ENCODE results near the gene KIAA0825. TPM values are rescaled to one million over a fixed set of nuclear protein-coding genes. Genes with fewer than 3 reads are reported as not detected.
"Not testable (repeated sequence)": the region's sequence is repeated elsewhere in the genome, so short reads cannot be mapped to it uniquely, and the experiment has no call there.

The KIAA0825 gene
- polyA plus RNA-seq, 1 donor from 2014 or later: 5.1 TPM

DNA sequence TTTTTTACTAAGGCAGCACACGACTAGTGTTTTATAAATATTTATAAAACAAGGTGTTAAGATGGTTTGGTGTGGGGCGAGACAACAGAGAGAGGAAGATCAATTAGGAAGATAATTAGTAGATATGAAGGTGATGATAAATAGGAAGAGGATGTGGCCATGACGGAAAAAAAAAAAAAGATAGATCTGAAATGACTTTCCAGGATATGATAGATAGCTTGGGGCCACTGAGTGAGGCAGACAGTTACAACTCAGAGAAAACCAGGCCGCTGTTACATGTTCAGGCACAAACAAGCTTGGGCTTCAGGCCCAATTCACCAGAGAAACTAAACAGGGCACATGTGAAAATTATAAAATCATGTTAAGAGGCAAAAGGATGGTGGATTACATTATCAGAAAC, 43.2 kb downstream of the KIAA0825 start:
- no peak overlapping the region for H3K9ac ChIP-seq (ENCODE audit: low read length)
- no peaks in the 10 kb centered on the region for H4K20me1 ChIP-seq (ENCODE audit: insufficient read depth)
- H3K79me2 ChIP-seq (replicated peaks; ENCODE audit: insufficient read depth, low read length): no peaks in the 10 kb centered on the region
- no peak for TF ChIP-seq EZH2 (IDR thresholded peaks at IDR 0.05; ENCODE audit: borderline replicate concordance, insufficient read depth, low read length, poor library complexity, severe bottlenecking)
- TF ChIP-seq, protein P1, sequence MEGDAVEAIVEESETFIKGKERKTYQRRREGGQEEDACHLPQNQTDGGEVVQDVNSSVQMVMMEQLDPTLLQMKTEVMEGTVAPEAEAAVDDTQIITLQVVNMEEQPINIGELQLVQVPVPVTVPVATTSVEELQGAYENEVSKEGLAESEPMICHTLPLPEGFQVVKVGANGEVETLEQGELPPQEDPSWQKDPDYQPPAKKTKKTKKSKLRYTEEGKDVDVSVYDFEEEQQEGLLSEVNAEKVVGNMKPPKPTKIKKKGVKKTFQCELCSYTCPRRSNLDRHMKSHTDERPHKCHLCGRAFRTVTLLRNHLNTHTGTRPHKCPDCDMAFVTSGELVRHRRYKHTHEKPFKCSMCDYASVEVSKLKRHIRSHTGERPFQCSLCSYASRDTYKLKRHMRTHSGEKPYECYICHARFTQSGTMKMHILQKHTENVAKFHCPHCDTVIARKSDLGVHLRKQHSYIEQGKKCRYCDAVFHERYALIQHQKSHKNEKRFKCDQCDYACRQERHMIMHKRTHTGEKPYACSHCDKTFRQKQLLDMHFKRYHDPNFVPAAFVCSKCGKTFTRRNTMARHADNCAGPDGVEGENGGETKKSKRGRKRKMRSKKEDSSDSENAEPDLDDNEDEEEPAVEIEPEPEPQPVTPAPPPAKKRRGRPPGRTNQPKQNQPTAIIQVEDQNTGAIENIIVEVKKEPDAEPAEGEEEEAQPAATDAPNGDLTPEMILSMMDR (IDR thresholded peaks at IDR 0.05; ENCODE audit: poor library complexity, severe bottlenecking): no peak
- TF ChIP-seq TAF1 (IDR thresholded peaks at IDR 0.05; ENCODE audit: low read depth): no peak
- TF ChIP-seq, protein P2, sequence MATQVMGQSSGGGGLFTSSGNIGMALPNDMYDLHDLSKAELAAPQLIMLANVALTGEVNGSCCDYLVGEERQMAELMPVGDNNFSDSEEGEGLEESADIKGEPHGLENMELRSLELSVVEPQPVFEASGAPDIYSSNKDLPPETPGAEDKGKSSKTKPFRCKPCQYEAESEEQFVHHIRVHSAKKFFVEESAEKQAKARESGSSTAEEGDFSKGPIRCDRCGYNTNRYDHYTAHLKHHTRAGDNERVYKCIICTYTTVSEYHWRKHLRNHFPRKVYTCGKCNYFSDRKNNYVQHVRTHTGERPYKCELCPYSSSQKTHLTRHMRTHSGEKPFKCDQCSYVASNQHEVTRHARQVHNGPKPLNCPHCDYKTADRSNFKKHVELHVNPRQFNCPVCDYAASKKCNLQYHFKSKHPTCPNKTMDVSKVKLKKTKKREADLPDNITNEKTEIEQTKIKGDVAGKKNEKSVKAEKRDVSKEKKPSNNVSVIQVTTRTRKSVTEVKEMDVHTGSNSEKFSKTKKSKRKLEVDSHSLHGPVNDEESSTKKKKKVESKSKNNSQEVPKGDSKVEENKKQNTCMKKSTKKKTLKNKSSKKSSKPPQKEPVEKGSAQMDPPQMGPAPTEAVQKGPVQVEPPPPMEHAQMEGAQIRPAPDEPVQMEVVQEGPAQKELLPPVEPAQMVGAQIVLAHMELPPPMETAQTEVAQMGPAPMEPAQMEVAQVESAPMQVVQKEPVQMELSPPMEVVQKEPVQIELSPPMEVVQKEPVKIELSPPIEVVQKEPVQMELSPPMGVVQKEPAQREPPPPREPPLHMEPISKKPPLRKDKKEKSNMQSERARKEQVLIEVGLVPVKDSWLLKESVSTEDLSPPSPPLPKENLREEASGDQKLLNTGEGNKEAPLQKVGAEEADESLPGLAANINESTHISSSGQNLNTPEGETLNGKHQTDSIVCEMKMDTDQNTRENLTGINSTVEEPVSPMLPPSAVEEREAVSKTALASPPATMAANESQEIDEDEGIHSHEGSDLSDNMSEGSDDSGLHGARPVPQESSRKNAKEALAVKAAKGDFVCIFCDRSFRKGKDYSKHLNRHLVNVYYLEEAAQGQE (IDR thresholded peaks at IDR 0.05; ENCODE audit: borderline replicate concordance): no peak
- TF ChIP-seq RAD21 (conservative IDR thresholded peaks at IDR 0.05): no peak
- TF ChIP-seq EP300 (conservative IDR thresholded peaks at IDR 0.05; ENCODE audit: poor library complexity, severe bottlenecking): no peak
- no peak for TF ChIP-seq MXI1 (conservative IDR thresholded peaks at IDR 0.05; ENCODE audit: poor library complexity, severe bottlenecking)
- TF ChIP-seq POLR2AphosphoS5 (IDR thresholded peaks at IDR 0.05): no peak
- TF ChIP-seq SMC3 (conservative IDR thresholded peaks at IDR 0.05; ENCODE audit: poor library complexity): no peak
- H3K4me2 ChIP-seq (ENCODE audit: low read length): no peak overlapping the region
- no peak overlapping the region for H2AFZ ChIP-seq (ENCODE audit: low read depth, low read length)
- H3F3A ChIP-seq (ENCODE audit: insufficient read depth, low read length, poor library complexity, severe bottlenecking): no peaks in the 10 kb centered on the region
- H3K9me3 ChIP-seq (ENCODE audit: low read length): no peaks in the 10 kb centered on the region
- no peaks in the 10 kb centered on the region for H3K27me3 ChIP-seq (ENCODE audit: insufficient read depth, low read depth, low read length)
- H3K9me2 ChIP-seq (ENCODE audit: insufficient read depth, low read length): no peaks in the 10 kb centered on the region
- H3K36me3 ChIP-seq (ENCODE audit: insufficient read depth, low read length): no peaks in the 10 kb centered on the region
- H3K4me3 ChIP-seq (ENCODE audit: low read length): no peak overlapping the region
- H3K27ac ChIP-seq (ENCODE audit: low read length): no peak overlapping the region

DNA sequence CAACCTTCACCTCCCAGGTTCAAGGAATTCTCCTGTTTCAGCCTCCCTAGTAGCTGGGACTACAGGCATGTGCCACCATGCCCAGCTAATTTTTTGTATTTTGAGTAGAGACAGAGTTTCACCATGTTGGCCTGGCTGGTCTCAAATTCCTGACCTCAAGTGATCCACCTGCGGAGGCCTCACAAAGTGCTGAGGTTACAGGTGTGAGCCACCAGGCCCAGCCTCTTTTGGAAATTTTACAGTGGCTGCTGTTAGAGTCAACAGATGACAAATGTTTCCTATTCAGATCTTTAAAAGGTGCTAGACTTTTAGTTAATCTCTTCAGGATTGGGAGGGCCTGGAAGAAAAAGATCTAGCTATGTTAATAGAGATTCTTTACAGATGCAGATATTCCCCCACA, 45.1 kb downstream of the KIAA0825 start:
- not testable (repeated sequence) for H3K79me2 ChIP-seq (replicated peaks; ENCODE audit: insufficient read depth, low read length); H3K27me3 ChIP-seq (ENCODE audit: insufficient read depth, low read depth, low read length); H3K27ac ChIP-seq (ENCODE audit: low read length)

DNA sequence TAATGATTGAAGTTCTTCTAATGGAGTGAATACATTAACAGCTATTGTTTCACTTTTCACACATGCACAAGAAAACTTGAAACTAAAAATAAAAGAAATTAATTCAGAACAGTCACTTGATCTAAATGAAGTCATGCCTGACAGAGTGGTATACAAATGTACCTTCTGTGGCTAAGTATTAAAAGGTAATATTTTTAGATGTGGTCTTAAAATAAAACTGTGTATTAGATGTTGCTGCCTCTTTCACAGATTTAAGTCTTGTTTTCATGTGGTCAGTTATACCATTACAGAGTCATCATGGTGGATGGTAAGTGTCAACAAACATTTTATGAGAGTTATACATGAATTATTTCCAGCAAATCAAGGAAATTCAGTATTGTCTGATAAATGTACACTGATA, 47.0 kb downstream of the KIAA0825 start:
- no peaks in the 10 kb centered on the region for H4K20me1 ChIP-seq (ENCODE audit: insufficient read depth)
- H3K27me3 ChIP-seq (ENCODE audit: insufficient read depth, low read depth, low read length): no peaks in the 10 kb centered on the region
- no peak overlapping the region for H3K4me3 ChIP-seq (ENCODE audit: low read length)
- no peaks in the 10 kb centered on the region for H3K79me2 ChIP-seq (replicated peaks; ENCODE audit: insufficient read depth, low read length)
- no peak overlapping the region for H3K4me2 ChIP-seq (ENCODE audit: low read length)
- TF ChIP-seq SMC3 (conservative IDR thresholded peaks at IDR 0.05; ENCODE audit: poor library complexity) (no peak), EP300 (conservative IDR thresholded peaks at IDR 0.05; ENCODE audit: poor library complexity, severe bottlenecking) (no peak), EZH2 (IDR thresholded peaks at IDR 0.05; ENCODE audit: borderline replicate concordance, insufficient read depth, low read length, poor library complexity, severe bottlenecking) (no peak), RAD21 (conservative IDR thresholded peaks at IDR 0.05) (no peak), TAF1 (IDR thresholded peaks at IDR 0.05; ENCODE audit: low read depth) (no peak), MXI1 (conservative IDR thresholded peaks at IDR 0.05; ENCODE audit: poor library complexity, severe bottlenecking) (no peak)
- TF ChIP-seq, protein P1 (IDR thresholded peaks at IDR 0.05; ENCODE audit: poor library complexity, severe bottlenecking): no peak
- no peaks in the 10 kb centered on the region for H3F3A ChIP-seq (ENCODE audit: insufficient read depth, low read length, poor library complexity, severe bottlenecking)
- H3K27ac ChIP-seq (ENCODE audit: low read length): no peak overlapping the region
- no peaks in the 10 kb centered on the region for H3K9me2 ChIP-seq (ENCODE audit: insufficient read depth, low read length)
- no peak overlapping the region for H2AFZ ChIP-seq (ENCODE audit: low read depth, low read length)
- no peaks in the 10 kb centered on the region for H3K9me3 ChIP-seq (ENCODE audit: low read length)
- no peaks in the 10 kb centered on the region for H3K36me3 ChIP-seq (ENCODE audit: insufficient read depth, low read length)
- H3K9ac ChIP-seq (ENCODE audit: low read length): no peak overlapping the region

More for the DNA sequence above, 45.1 kb downstream of the KIAA0825 start:
- H3K4me3 ChIP-seq (ENCODE audit: low read length); H2AFZ ChIP-seq (ENCODE audit: low read depth, low read length); H3K36me3 ChIP-seq (ENCODE audit: insufficient read depth, low read length); H3K4me2 ChIP-seq (ENCODE audit: low read length); H3F3A ChIP-seq (ENCODE audit: insufficient read depth, low read length, poor library complexity, severe bottlenecking); H3K9ac ChIP-seq (ENCODE audit: low read length); H4K20me1 ChIP-seq (ENCODE audit: insufficient read depth); H3K9me2 ChIP-seq (ENCODE audit: insufficient read depth, low read length); H3K9me3 ChIP-seq (ENCODE audit: low read length): not testable (repeated sequence)
